Measurements from ENCODE around the gene SEMA6A.

SEMA6A gene

GRCh38 chr5:116510517-116510916, 64.1 kb downstream of the SEMA6A start:
- Mint-ChIP-seq H3K27ac (no peak overlapping the region), H3K27me3 (no peaks in the 10 kb centered on the region), H3K9me3 (no peaks in the 10 kb centered on the region), H3K36me3 (no peaks in the 10 kb centered on the region), H3K4me3 (no peak overlapping the region), H3K4me1 (no peaks in the 10 kb centered on the region)
- CTCF ChIA-PET = no interaction called here
- DNase-seq = no peak

DNA sequence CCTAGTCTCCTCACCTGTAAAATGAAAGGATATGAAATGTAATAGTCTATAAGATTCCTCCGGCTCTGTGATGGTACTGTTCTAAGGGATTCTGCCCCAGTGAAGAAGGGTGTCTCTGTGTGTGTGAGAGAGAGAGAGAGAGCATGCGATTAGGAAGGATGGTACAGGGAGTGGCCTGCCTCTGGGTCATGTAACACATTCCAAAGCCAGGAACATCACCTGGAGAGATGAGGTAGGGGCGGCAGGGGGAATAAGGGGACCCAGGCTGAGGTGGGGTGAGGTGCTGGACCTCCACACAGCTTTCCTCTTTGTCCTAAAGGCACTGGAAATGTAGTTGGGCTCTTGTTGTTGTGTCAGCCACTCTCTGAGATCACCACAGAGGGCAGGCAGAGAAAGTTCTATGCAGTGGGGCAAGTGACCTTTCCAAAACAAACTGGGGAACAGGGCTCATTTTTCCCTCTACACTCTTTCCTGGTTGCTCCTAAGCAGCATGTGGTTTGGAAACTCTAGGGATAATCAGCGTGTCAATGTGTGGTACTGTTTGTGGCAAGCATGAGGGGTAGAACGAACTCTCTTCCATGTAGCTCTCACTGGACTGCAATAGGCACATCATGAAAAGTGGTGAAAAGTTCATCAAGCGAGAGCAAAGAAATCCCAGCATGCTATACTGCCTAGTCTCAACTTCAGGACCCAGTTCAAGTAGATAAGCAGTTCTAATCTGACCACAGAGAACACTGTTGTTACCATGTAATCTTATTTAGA, 65.0 kb downstream of the SEMA6A start:
- CTCF ChIA-PET = no interaction called here
- H3K4me3 Mint-ChIP-seq = no peak overlapping the region
- H3K4me1 Mint-ChIP-seq = no peaks in the 10 kb centered on the region
- no peaks in the 10 kb centered on the region for H3K27me3 Mint-ChIP-seq
- DNase-seq = no peak
- no peak overlapping the region for H3K27ac Mint-ChIP-seq
- no peaks in the 10 kb centered on the region for H3K36me3 Mint-ChIP-seq
- no peaks in the 10 kb centered on the region for H3K9me3 Mint-ChIP-seq

- CTCF ChIA-PET = no interaction called here
- Mint-ChIP-seq H3K4me1 (no peaks in the 10 kb centered on the region), H3K36me3 (no peaks in the 10 kb centered on the region), H3K27me3 (no peaks in the 10 kb centered on the region), H3K27ac (no peak overlapping the region), H3K4me3 (no peak overlapping the region), H3K9me3 (no peaks in the 10 kb centered on the region)
- DNase-seq = no peak
Measured at GRCh38 chr5:116508835-116509234, 65.8 kb downstream of the SEMA6A start.

DNA sequence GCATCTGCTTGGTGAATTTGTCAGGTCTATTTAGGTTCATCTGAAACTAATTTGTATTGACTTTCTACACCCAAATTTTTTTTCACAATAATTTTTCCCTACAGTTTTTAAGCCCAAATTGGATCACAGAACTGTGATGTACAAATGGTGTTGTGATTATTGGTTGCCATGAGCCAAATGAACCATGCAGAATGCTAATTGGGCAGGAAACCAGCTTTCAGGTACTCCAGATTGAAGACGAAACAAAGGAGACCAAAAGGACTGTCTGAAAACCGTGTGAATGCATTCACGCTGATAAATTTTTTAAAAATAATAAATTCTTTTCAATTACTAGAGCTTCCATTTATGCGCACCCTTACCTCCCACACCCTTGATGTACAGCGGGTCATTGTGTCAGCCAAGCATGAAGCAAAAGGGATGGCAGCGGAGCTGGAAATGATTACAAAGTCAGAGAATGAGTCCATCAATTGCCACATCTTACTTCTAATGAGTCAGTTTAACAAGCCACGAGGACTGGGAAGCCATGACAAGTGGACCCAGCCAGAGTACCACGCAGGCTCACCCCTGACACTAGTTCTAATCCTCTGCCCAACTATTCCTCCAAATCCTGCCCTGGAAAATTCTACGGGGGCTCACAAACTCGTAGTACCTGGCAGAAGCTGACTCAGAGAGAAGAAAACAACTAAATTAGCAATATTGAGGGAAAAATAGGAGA, 66.5 kb downstream of the SEMA6A start:
- CTCF ChIA-PET = no interaction called here
- Mint-ChIP-seq H3K27me3 (no peaks in the 10 kb centered on the region), H3K36me3 (no peaks in the 10 kb centered on the region), H3K27ac (no peak overlapping the region), H3K9me3 (no peaks in the 10 kb centered on the region), H3K4me1 (no peaks in the 10 kb centered on the region), H3K4me3 (no peak overlapping the region)
- DNase-seq = no peak

DNA sequence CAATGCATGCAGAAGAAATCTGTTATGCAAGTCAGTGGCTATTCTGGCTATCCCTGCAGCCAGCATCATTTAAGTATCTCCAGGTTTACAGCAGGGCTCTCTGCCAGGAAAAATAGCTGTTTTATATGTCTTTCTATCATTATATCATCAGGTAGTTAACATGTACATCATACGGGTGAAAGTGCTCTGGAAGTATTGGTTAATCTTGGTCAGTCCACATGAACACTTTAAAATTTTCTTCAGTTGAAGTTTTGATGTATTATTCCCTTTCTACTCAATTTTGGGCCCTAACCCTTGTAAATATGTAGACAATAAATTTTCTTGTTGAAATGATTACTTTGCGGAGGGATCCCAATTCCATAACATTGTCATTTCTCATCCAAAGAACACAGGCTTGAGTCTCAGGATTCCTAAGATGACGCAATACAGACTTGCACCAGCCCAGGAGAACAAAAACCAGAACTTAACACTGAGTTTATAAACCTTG, 67.5 kb downstream of the SEMA6A start:
- no peaks in the 10 kb centered on the region for H3K9me3 Mint-ChIP-seq

GRCh38 chr5:116506488-116506887, 68.1 kb downstream of the SEMA6A start:
- no peaks in the 10 kb centered on the region for H3K36me3 Mint-ChIP-seq
- no peaks in the 10 kb centered on the region for H3K27me3 Mint-ChIP-seq
- H3K4me1 Mint-ChIP-seq = no peaks in the 10 kb centered on the region
- H3K27ac Mint-ChIP-seq = no peak overlapping the region
- CTCF ChIA-PET = no interaction called here
- no peak for DNase-seq
- H3K4me3 Mint-ChIP-seq = no peak overlapping the region
- no peaks in the 10 kb centered on the region for H3K9me3 Mint-ChIP-seq

More for the DNA sequence above, 67.5 kb downstream of the SEMA6A start:
- H3K4me1 Mint-ChIP-seq = no peaks in the 10 kb centered on the region
- H3K27me3 Mint-ChIP-seq = no peaks in the 10 kb centered on the region
- no peak overlapping the region for H3K27ac Mint-ChIP-seq
- no peaks in the 10 kb centered on the region for H3K36me3 Mint-ChIP-seq
- CTCF ChIA-PET = no interaction called here
- no peak for DNase-seq
- no peak overlapping the region for H3K4me3 Mint-ChIP-seq

DNA sequence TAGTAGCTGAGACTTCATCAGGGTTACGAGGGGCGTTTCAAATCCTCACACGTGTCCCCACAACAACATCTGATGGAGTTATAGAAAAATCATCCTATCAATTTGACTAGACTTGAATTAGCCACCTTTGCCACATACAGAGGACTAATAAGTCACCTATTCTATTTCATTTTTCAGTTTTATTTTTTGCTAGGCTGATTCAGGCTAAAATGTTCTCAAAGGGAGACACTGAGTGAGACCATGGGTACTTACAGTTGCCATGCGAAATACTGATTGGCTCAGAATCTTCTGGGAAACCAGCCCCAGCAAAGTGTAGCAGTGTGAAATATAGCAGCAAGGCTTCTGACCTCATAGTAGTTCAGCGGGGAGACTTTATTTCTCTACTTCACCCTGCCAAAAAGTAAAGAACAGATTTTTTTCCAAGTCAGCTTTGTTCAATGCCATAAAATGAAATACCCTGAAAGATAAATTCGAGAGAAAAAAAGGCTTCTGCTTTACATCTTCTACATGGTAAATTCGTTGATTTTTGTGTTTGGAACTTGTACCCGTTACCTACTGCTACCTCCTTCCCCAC, 69.9 kb downstream of the SEMA6A start:
- Mint-ChIP-seq H3K9me3 (no peaks in the 10 kb centered on the region), H3K4me3 (no peak overlapping the region), H3K36me3 (no peaks in the 10 kb centered on the region), H3K27ac (no peak overlapping the region), H3K27me3 (no peaks in the 10 kb centered on the region), H3K4me1 (no peaks in the 10 kb centered on the region)
- DNase-seq = no peak
- CTCF ChIA-PET = no interaction called here

GRCh38 chr5:116502616-116503015, 72.0 kb downstream of the SEMA6A start:
- no peaks in the 10 kb centered on the region for H3K27me3 Mint-ChIP-seq
- CTCF ChIA-PET = no interaction called here
- H3K27ac Mint-ChIP-seq = no peak overlapping the region
- no peaks in the 10 kb centered on the region for H3K4me1 Mint-ChIP-seq
- no peak overlapping the region for H3K4me3 Mint-ChIP-seq
- no peak for DNase-seq
- no peaks in the 10 kb centered on the region for H3K9me3 Mint-ChIP-seq
- no peaks in the 10 kb centered on the region for H3K36me3 Mint-ChIP-seq

GRCh38 chr5:116502138-116502537, 72.5 kb downstream of the SEMA6A start:
- H3K4me3 Mint-ChIP-seq = no peak overlapping the region
- DNase-seq = no peak
- H3K9me3 Mint-ChIP-seq = no peaks in the 10 kb centered on the region
- no peaks in the 10 kb centered on the region for H3K27me3 Mint-ChIP-seq
- no peaks in the 10 kb centered on the region for H3K4me1 Mint-ChIP-seq
- no peak overlapping the region for H3K27ac Mint-ChIP-seq
- CTCF ChIA-PET = no interaction called here
- no peaks in the 10 kb centered on the region for H3K36me3 Mint-ChIP-seq

GRCh38 chr5:116498503-116499048, 76.0 kb downstream of the SEMA6A start:
- Mint-ChIP-seq H3K36me3 (no peaks in the 10 kb centered on the region), H3K4me1 (no peaks in the 10 kb centered on the region), H3K27ac (no peak overlapping the region), H3K9me3 (no peaks in the 10 kb centered on the region), H3K27me3 (no peaks in the 10 kb centered on the region), H3K4me3 (no peak overlapping the region)
- CTCF ChIA-PET = no interaction called here
- DNase-seq = no peak

DNA sequence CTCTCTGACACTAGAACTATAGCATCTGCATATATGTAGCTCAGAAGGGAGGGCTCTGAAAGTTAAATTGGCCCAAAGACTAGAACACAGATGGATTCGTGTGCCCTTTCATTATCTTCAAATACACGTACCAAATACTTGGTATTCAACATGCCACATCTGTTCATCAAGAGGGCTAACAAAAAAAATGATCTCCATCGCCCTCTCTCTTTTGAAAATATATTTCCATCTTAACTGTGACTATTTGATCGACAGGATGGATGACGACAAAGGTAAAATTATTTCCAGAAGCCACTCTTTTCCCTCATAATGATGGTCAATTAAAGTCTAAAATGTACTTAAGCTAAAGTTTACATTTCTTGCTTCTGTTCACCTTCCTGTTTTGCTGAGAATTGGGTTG, 77.0 kb downstream of the SEMA6A start:
- no peaks in the 10 kb centered on the region for H3K27me3 Mint-ChIP-seq
- no peaks in the 10 kb centered on the region for H3K36me3 Mint-ChIP-seq
- H3K4me1 Mint-ChIP-seq = no peaks in the 10 kb centered on the region
- no peak for DNase-seq
- CTCF ChIA-PET = no interaction called here
- no peak overlapping the region for H3K4me3 Mint-ChIP-seq
- H3K9me3 Mint-ChIP-seq = no peaks in the 10 kb centered on the region
- no peak overlapping the region for H3K27ac Mint-ChIP-seq

DNA sequence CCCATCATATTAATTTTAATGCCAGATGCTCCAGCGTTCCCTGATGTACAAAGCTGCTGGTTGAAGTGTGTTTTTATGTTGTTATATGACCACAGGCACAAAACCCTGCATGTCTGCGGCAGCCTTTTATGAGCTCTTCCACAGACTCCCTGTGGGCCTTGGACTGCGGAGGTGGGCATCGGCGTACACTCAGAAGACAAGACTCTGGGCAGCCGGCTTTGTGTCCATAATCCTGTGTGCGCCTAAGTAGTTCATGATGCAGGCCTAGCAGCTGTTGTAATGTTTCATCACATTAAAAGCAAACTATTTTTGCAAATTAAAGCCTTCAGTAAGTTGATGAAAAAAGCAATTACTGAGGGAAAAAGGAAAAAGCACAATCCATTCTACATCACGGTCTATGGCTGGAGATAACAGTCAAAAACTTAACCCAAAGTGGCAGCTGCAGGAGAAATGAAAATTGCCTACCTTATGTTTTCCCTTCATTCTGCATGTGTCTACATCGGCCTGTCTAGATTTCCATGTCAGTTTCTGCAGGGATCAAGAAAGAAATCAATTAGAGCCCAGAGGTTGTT, 78.8 kb downstream of the SEMA6A start:
- Mint-ChIP-seq H3K4me3 (no peak overlapping the region), H3K27ac (no peak overlapping the region), H3K27me3 (no peaks in the 10 kb centered on the region), H3K36me3 (no peaks in the 10 kb centered on the region), H3K9me3 (no peaks in the 10 kb centered on the region), H3K4me1 (no peaks in the 10 kb centered on the region)
- CTCF ChIA-PET = no interaction called here
- no peak for DNase-seq

DNA sequence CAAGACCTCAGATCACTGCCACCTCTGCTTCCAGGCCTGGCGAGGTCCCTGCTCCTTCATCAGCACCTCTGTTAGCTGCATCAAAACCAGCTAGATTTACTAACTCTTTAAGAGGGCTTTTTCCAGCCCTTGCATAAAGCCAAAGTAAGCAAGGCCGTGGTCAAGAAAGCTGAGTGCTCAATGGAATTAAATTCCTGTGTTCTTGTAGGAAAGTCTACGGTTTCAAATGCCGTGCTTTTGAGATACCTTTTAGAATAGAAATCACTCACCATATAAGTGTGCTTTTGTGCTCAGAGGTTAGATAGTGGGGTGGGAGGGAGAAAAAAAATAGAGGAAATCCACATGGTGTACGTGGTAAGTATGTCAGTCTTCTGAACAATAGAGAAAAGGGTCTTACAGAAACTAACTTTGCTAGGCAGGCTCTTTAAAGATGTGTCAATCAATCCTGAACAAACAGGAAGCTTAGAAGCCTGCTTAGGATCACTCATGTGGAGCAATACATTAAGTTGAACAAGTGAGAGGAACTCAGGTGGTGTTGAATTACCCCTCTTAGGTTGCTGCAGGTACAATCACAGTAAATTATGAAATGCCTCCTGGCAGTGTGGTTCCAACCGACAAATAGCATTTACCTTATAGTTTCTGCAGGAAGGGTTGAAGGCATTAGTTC, 79.7 kb downstream of the SEMA6A start:
- CTCF ChIA-PET = no interaction called here
- H3K4me1 Mint-ChIP-seq = no peaks in the 10 kb centered on the region
- H3K27me3 Mint-ChIP-seq = no peaks in the 10 kb centered on the region
- H3K4me3 Mint-ChIP-seq = no peak overlapping the region
- no peaks in the 10 kb centered on the region for H3K9me3 Mint-ChIP-seq
- DNase-seq = no peak
- H3K36me3 Mint-ChIP-seq = no peaks in the 10 kb centered on the region
- H3K27ac Mint-ChIP-seq = no peak overlapping the region

DNA sequence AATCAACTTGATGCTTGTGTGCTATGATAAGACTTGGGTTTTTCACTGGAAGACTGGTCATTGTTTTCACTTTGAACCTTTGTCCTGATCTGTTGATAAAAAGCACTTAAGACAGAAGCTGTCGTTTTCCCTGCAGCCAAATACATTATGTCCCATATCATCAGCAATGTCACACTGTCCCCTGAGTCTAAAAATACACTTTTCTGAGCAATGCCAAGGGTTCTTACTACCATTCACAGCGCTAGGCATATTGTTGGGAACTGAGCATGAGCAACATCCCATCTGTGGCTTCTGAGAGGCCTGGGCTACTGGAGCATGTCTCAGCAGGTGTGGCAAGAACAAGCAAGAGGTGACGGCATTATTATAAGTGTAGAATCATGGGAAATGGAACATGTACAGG, 81.8 kb downstream of the SEMA6A start:
- no peak for DNase-seq

More for the DNA sequence above, 81.8 kb downstream of the SEMA6A start:
- CTCF ChIA-PET = no interaction called here
- no peaks in the 10 kb centered on the region for H3K36me3 Mint-ChIP-seq
- no peaks in the 10 kb centered on the region for H3K4me1 Mint-ChIP-seq
- no peaks in the 10 kb centered on the region for H3K9me3 Mint-ChIP-seq
- no peak overlapping the region for H3K27ac Mint-ChIP-seq
- H3K27me3 Mint-ChIP-seq = no peaks in the 10 kb centered on the region
- no peak overlapping the region for H3K4me3 Mint-ChIP-seq

Data from activated naive CD4-positive, alpha-beta T cell treated with anti-CD3 and anti-CD28 coated beads, Interleukin-2, amount 10 ng/mL, durations not matched to agents 7 days and 5 days (primary cell).